Heart right ventricle (tissue), 16 donors: ENCODE measurements around the gene GHRHR. TPM values are rescaled to one million over a fixed set of nuclear protein-coding genes. Genes with fewer than 3 reads are reported as not detected.
A peak's percentile ranks its signal among the peaks of the same experiment; 100 is the strongest.

Source experiments
- ATAC-seq, 8 donors: fragments of 200-7000 bp; cut with Tn5 transposase; one replicate each; pipeline ENCODE4 v1.9.1; 2020; ENCODE audit warnings: mild to moderate bottlenecking in 8 of 8, moderate library complexity in 8 of 8, moderate number of reproducible peaks in 1 of 8
- DNase-seq, 2 donors: peaks; one replicate each; pipeline ENCODE4 v3.0.0-alpha.2; 2020
- H3K27ac ChIP-seq, 10 donors: fragments of 200-600 bp; sonication (generic) in 2 of 10; one replicate each; pipeline versions ENCODE4 v1.5.0 to v1.8.0; 2020 to 2022; ENCODE audit warnings: mild to moderate bottlenecking in 3 of 10
- H3K27me3 ChIP-seq, 7 donors: fragments of 200-600 bp; one replicate each; pipeline ENCODE4 v1.8.0; 2021 to 2022; ENCODE audit warnings: mild to moderate bottlenecking in 2 of 7
- H3K36me3 ChIP-seq, 9 donors: fragments of 200-600 bp; sonication (generic) in 1 of 9; one replicate each; pipeline versions ENCODE4 v1.5.0 to v1.8.0; 2020 to 2022; ENCODE audit warnings: mild to moderate bottlenecking in 2 of 9
- H3K4me1 ChIP-seq, 9 donors: fragments of 200-600 bp; sonication (generic) in 1 of 9; one replicate each; pipeline versions ENCODE4 v1.5.0 to v1.8.0; 2020 to 2022; ENCODE audit warnings: mild to moderate bottlenecking in 4 of 9
- H3K4me3 ChIP-seq, 10 donors: fragments of 200-600 bp; sonication (generic) in 2 of 10; one replicate each; pipeline versions ENCODE4 v1.5.0 to v1.8.0; 2020 to 2022; ENCODE audit warnings: mild to moderate bottlenecking in 7 of 10, moderate library complexity in 2 of 10
- H3K9me3 ChIP-seq, 11 donors: fragments of 200-600 bp in 10 of 11; sonication (generic) in 2 of 11; one replicate each; pipeline versions ENCODE4 v1.5.0 to v1.8.0; 2013 to 2022; ENCODE audit warnings: mild to moderate bottlenecking in 2 of 11, control low read depth in 1 of 11, moderate library complexity in 1 of 11
- CTCF ChIP-seq, 9 donors: fragments of 200-600 bp; sonication (generic) in 2 of 9; IDR thresholded peaks; one replicate each; pipeline versions ENCODE4 v1.5.0 to v1.8.0; 2021 to 2022; ENCODE audit warnings: antibody characterized with exemption in 9 of 9, mild to moderate bottlenecking in 5 of 9, moderate library complexity in 1 of 9
- WGBS, 2 donors: extraction: QIAGEN DNeasy Blood & Tissue Kit; methylation state at CpG; one replicate each; pipeline ENCODE4 v1.1.7; 2013; ENCODE audit warnings: inconsistent platforms in 1 of 2; 5-methylcytosine and 5-hydroxymethylcytosine counted together
- intact Hi-C, 10 donors: fragments of 100-400 bp; cut with DNase I; formaldehyde crosslinking; loops; one replicate each; pipeline versions ENCODE4 v1.11.1 to v1.14.2; 2022
- polyA plus RNA-seq, 2 donors: library from polyadenylated mRNA; stranded (reverse); fragments of 200-250 nt; gene quantifications; one replicate each; pipeline ENCODE4 v1.2.3, GENCODE V29; 2013
- total RNA-seq, 10 donors: library from RNA; stranded (reverse); fragmentation: NEBNext Ultra II Directional in 3 of 10; extraction: Animal tissue kit (Norgen Biotek cat#: 25700) in 3 of 10; gene quantifications; one replicate each; pipeline versions ENCODE4 v1.2.1 to v1.2.4, GENCODE V29; 2021 to 2023
- donor health status: Arrhythmogenic right ventricular cardiomyopathy.
- donor health status: ischemic (EF 13 %, LVEDD 7.1; RV severe dilation, severe dysfunction).
- donor health status: healthy with polysubstance abuse.
- donor health status: DM: no; HTN: yes; CAD: no.
- donor health status: DM: no; HTN: no; CAD: no.
- donor health status: ischemic (EF 25% LVEDD 6.9; RV normal size, moderate dysfunction).
- donor health status: ischemic (EF 25% LVEDD 5.7; RV mildly dilated, moderate dysfunction).
- donor health status: healthy.
- donor health status: DM: yes; HTN: yes; CAD: no.
- donor health status: Ischemic cardiomyopathy.
- donor health status: ischemic (EF 35%, LVEDD 5.7; RV mildly dilated, moderate dysfunction).
- donor health status: nonischemic (EF 11% LVEDD 7.7; RV severe dilation, severe dysfunction).
- donor health status: DM: yes; HTN: yes; CAD: no.
- donor health status: PGD.
- donor health status: ischemic (EF 29% LVEDD 5.4; RV normal size, mild dysfunction).
- donor health status: nonischemic (EF 23%, LVEDD 6.1; RV moderate dilation, normal function).

GHRHR gene
- total and polyA plus RNA-seq, 12 donors, result not detected

GRCh38 chr7:31028417-31028992 is 64.8 kb downstream of the GHRHR start:
- TF ChIP-seq CTCF (IDR thresholded peaks at IDR 0.05), result no peak
- H3K36me3 ChIP-seq, result no peaks in the 10 kb centered on the region
- H3K27ac ChIP-seq, result no peak overlapping the region
- H3K4me3 ChIP-seq, result no peak overlapping the region
- H3K4me1 ChIP-seq, result peaks cover 0 to 15% (median 6%) of the 10 kb centered on the region in 9 donors
- WGBS, 2 donors, result 95 to 96% methylated on average over 18 of the region's 18 CpGs
- H3K9me3 ChIP-seq, result no peaks in the 10 kb centered on the region
- H3K27me3 ChIP-seq, result peaks cover 0 to 18% (median 0%) of the 10 kb centered on the region in 7 donors
- intact Hi-C loops, result no loop called here
- ATAC-seq (peak in 2 of 8 donors; percentile 27 to 43), DNase-seq (no peak)

Other genes with a start within 250 kb of the GHRHR start
- 10 to 100 TPM; 12.3 to 57.3 (median 26.9) TPM for gene INMT, start 211.8 kb upstream of the GHRHR start, total RNA-seq
- gene INMT, start 211.8 kb upstream of the GHRHR start, polyA plus RNA-seq, result 10 to 100 TPM; 14.2 to 56.3 TPM
- 1 to 10 TPM; 2.1 to 5.4 (median 3.2) TPM for gene MINDY4, start 192.5 kb upstream of the GHRHR start, total RNA-seq
- gene MINDY4, start 192.5 kb upstream of the GHRHR start, polyA plus RNA-seq, result 1 to 10 TPM; 1.9 to 2.4 TPM
- 100 to 1,000 TPM; 101 to 274 (median 171) TPM for gene AQP1, start 52.1 kb upstream of the GHRHR start, total RNA-seq
- 100 to 1,000 TPM; 211 to 245 TPM for gene AQP1, start 52.1 kb upstream of the GHRHR start, polyA plus RNA-seq
- gene ADCYAP1R1, start 88.4 kb downstream of the GHRHR start, total RNA-seq, result 1 to 10 TPM in 9 of 10 donors, under 1 TPM in 1; 0.94 to 5.8 (median 1.8) TPM
- 1 to 10 TPM in 1 of 2 donors, under 1 TPM in 1; 0.59 to 1.1 TPM for gene ADCYAP1R1, start 88.4 kb downstream of the GHRHR start, polyA plus RNA-seq